Osteocyte (in vitro differentiated cells): ENCODE data around the gene NR2F1. TPM values are rescaled to one million over a fixed set of nuclear protein-coding genes. Genes with fewer than 3 reads are reported as not detected.

Experiments used
- DNase-seq: peaks from one replicate; pipeline ENCODE4 v3.0.0; 2021; ENCODE audit warnings: mixed read lengths; ENCODE audit not compliant: unreplicated experiment; ENCODE audit errors: extremely low spot score
- H3K27ac Mint-ChIP-seq: one replicate; pipeline ENCODE4 v1.8.0; 2021; ENCODE audit warnings: mild to moderate bottlenecking, mixed read lengths; ENCODE audit not compliant: unreplicated experiment
- H3K27me3 Mint-ChIP-seq: one replicate; pipeline ENCODE4 v1.8.0; 2021; ENCODE audit warnings: mixed read lengths; ENCODE audit not compliant: unreplicated experiment
- H3K36me3 Mint-ChIP-seq: one replicate; pipeline ENCODE4 v1.8.0; 2021; ENCODE audit warnings: mixed read lengths; ENCODE audit not compliant: unreplicated experiment
- H3K4me1 Mint-ChIP-seq: one replicate; pipeline ENCODE4 v1.8.0; 2021; ENCODE audit warnings: mixed read lengths; ENCODE audit not compliant: unreplicated experiment
- H3K4me3 Mint-ChIP-seq: one replicate; pipeline ENCODE4 v1.8.0; 2021; ENCODE audit warnings: mild to moderate bottlenecking, moderate library complexity, mixed read lengths; ENCODE audit not compliant: unreplicated experiment
- H3K9me3 Mint-ChIP-seq: one replicate; pipeline ENCODE4 v1.8.0; 2021; ENCODE audit warnings: mixed read lengths; ENCODE audit not compliant: unreplicated experiment
- total RNA-seq: library from RNA; stranded (reverse); gene quantifications from 2 replicates; pipeline ENCODE4 v1.2.1, GENCODE V29; 2021
- TF ChIP-seq, protein P1 (sequence below): fragments of 200-600 bp; sonication (generic); IDR thresholded peaks from 2 replicates; pipeline ENCODE4 v1.5.0; 2021; ENCODE audit warnings: antibody characterized with exemption, mild to moderate bottlenecking, moderate library complexity

Gene NR2F1
- total RNA-seq, 1 donor from 2014 or later: 197 TPM

GRCh38 chr5:93593476-93594131 is 10.6 kb downstream of the NR2F1 start:
- H3K27me3 Mint-ChIP-seq: no peaks in the 10 kb centered on the region
- DNase-seq: no peak
- H3K4me3 Mint-ChIP-seq: peak overlapping the region; percentile 67
- no peak overlapping the region for H3K27ac Mint-ChIP-seq
- TF ChIP-seq, protein P1, sequence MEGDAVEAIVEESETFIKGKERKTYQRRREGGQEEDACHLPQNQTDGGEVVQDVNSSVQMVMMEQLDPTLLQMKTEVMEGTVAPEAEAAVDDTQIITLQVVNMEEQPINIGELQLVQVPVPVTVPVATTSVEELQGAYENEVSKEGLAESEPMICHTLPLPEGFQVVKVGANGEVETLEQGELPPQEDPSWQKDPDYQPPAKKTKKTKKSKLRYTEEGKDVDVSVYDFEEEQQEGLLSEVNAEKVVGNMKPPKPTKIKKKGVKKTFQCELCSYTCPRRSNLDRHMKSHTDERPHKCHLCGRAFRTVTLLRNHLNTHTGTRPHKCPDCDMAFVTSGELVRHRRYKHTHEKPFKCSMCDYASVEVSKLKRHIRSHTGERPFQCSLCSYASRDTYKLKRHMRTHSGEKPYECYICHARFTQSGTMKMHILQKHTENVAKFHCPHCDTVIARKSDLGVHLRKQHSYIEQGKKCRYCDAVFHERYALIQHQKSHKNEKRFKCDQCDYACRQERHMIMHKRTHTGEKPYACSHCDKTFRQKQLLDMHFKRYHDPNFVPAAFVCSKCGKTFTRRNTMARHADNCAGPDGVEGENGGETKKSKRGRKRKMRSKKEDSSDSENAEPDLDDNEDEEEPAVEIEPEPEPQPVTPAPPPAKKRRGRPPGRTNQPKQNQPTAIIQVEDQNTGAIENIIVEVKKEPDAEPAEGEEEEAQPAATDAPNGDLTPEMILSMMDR: no peak
- H3K9me3 Mint-ChIP-seq: no peaks in the 10 kb centered on the region
- H3K36me3 Mint-ChIP-seq: peaks cover 46% of the 10 kb centered on the region
- peaks cover 80% of the 10 kb centered on the region for H3K4me1 Mint-ChIP-seq

- Mint-ChIP-seq H3K36me3 (peaks cover 35% of the 10 kb centered on the region), H3K9me3 (no peaks in the 10 kb centered on the region), H3K27me3 (no peaks in the 10 kb centered on the region), H3K27ac (no peak overlapping the region), H3K4me1 (peaks cover 68% of the 10 kb centered on the region), H3K4me3 (peak overlapping the region; percentile 67)
- no peak for DNase-seq
- TF ChIP-seq, protein P1: peak; percentile 15
Observed at GRCh38 chr5:93594591-93595419, 11.8 kb downstream of the NR2F1 start.

DNA sequence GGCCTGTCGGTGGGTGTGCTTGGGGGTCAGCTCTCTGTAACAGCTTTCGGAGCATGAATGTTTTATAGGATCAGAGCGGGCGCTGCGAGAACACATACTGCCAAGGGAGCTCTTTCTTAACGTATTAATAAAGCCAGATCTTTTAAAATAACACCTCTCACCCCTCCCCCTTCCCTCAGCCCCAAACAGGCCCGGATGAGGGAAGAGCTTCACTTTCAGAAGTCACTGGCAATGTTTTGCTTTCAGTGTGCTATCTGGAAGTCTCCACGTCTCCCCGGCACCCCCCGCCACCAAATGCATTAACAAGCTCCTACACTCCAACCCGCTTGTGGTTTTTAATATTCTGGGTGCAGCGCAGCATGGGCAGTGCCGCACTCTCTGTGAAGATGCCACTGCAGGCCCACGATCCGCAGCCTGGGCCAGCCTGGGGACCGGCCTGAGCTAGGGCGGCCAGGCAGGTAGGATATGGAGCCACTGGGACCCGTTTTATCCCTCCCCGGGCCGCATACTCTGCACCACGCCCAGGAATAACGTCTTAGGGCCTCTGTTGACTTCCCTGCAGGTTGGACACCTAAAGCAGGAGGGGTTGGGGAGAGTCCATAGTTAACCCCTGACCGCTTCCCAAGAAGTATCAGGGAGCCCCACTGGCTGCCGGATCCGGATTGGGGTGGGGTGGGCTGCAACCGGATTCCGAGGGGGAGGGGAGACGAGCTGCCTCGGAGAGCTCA is 12.6 kb downstream of the NR2F1 start:
- peak overlapping the region; percentile 67 for H3K4me3 Mint-ChIP-seq
- no peaks in the 10 kb centered on the region for H3K9me3 Mint-ChIP-seq
- DNase-seq: no peak
- H3K27me3 Mint-ChIP-seq: no peaks in the 10 kb centered on the region
- H3K27ac Mint-ChIP-seq: no peak overlapping the region
- H3K4me1 Mint-ChIP-seq: peaks cover 60% of the 10 kb centered on the region
- peaks cover 29% of the 10 kb centered on the region for H3K36me3 Mint-ChIP-seq
- TF ChIP-seq, protein P1: no peak

GRCh38 chr5:93596310-93596675 is 13.3 kb downstream of the NR2F1 start:
- Mint-ChIP-seq H3K27me3 (no peaks in the 10 kb centered on the region), H3K4me1 (peaks cover 53% of the 10 kb centered on the region), H3K27ac (no peak overlapping the region), H3K36me3 (peaks cover 27% of the 10 kb centered on the region), H3K4me3 (no peak overlapping the region), H3K9me3 (no peaks in the 10 kb centered on the region)
- TF ChIP-seq, protein P1: no peak
- no peak for DNase-seq
